Erythroblast (primary cell): ENCODE data around the gene GNB3.

Source experiments
- GATA1 ChIP-seq: IDR thresholded peaks from 2 replicates; pipeline ENCODE4 v1.6.1; 2011; ENCODE audit warnings: low read depth, mild to moderate bottlenecking, control low read depth, low read length, moderate library complexity
- POLR2A ChIP-seq: IDR thresholded peaks from 2 replicates; pipeline ENCODE4 v1.6.1; 2011; ENCODE audit warnings: mild to moderate bottlenecking, low read length

- TF ChIP-seq POLR2A (no peak), GATA1 (no peak)
These were observed 17.3 kb upstream of the GNB3 start for GRCh38 chr12:6823182-6824084.
